T-helper 1 cell treated with Interleukin-12 subunit alpha and Interleukin-12 subunit beta and Interleukin-4 antibody, amounts not matched to agents 30 μg/mL and 1 μg/mL, for 36 hours (primary cell): ENCODE results near the gene FGD3.
A peak's percentile ranks its signal among the peaks of the same experiment; 100 is the strongest.
"Not testable (repeated sequence)": the region's sequence is repeated elsewhere in the genome, so short reads cannot be mapped to it uniquely, and the experiment has no call there.

ENCODE experiments used
- H3K27ac Mint-ChIP-seq: one replicate; pipeline ENCODE4 v1.8.0; 2021; ENCODE audit warnings: mild to moderate bottlenecking, mixed read lengths
- H3K27me3 Mint-ChIP-seq: one replicate; pipeline ENCODE4 v1.8.0; 2021; ENCODE audit warnings: low read depth, mixed read lengths
- H3K36me3 Mint-ChIP-seq: one replicate; pipeline ENCODE4 v1.8.0; 2021; ENCODE audit warnings: low read depth, mixed read lengths
- H3K4me1 Mint-ChIP-seq: one replicate; pipeline ENCODE4 v1.8.0; 2021; ENCODE audit warnings: low read depth, mixed read lengths
- H3K4me3 Mint-ChIP-seq: one replicate; pipeline ENCODE4 v1.8.0; 2021; ENCODE audit warnings: mild to moderate bottlenecking, moderate library complexity, mixed read lengths
- H3K9me3 Mint-ChIP-seq: one replicate; pipeline ENCODE4 v1.8.0; 2021; ENCODE audit warnings: mixed read lengths

Gene FGD3

GRCh38 chr9:93002700-93003099, 55.4 kb downstream of the FGD3 start:
- Mint-ChIP-seq H3K4me1 (peaks cover 43% of the 10 kb centered on the region), H3K27me3 (no peaks in the 10 kb centered on the region), H3K27ac (no peak overlapping the region)

GRCh38 chr9:93003552-93004407, 56.5 kb downstream of the FGD3 start:
- peaks cover 49% of the 10 kb centered on the region for H3K36me3 Mint-ChIP-seq

More at GRCh38 chr9:93002700-93003099, 55.4 kb downstream of the FGD3 start:
- Mint-ChIP-seq H3K9me3 (no peaks in the 10 kb centered on the region), H3K4me3 (no peak overlapping the region), H3K36me3 (peaks cover 46% of the 10 kb centered on the region)

GRCh38 chr9:93004561-93004960, 57.2 kb downstream of the FGD3 start:
- Mint-ChIP-seq H3K9me3 (no peaks in the 10 kb centered on the region), H3K27ac (no peak overlapping the region), H3K4me1 (peaks cover 40% of the 10 kb centered on the region), H3K4me3 (no peak overlapping the region), H3K36me3 (peaks cover 50% of the 10 kb centered on the region), H3K27me3 (no peaks in the 10 kb centered on the region)

More at GRCh38 chr9:93003552-93004407, 56.5 kb downstream of the FGD3 start:
- H3K4me3 Mint-ChIP-seq, result no peak overlapping the region
- H3K27ac Mint-ChIP-seq, result peak overlapping the region; percentile 73
- H3K4me1 Mint-ChIP-seq, result peaks cover 38% of the 10 kb centered on the region
- H3K27me3 Mint-ChIP-seq, result no peaks in the 10 kb centered on the region
- no peaks in the 10 kb centered on the region for H3K9me3 Mint-ChIP-seq

GRCh38 chr9:93005876-93006275, 58.6 kb downstream of the FGD3 start:
- H3K9me3 Mint-ChIP-seq, result no peaks in the 10 kb centered on the region
- no peak overlapping the region for H3K4me3 Mint-ChIP-seq
- H3K27me3 Mint-ChIP-seq, result no peaks in the 10 kb centered on the region
- H3K36me3 Mint-ChIP-seq, result peaks cover 44% of the 10 kb centered on the region
- peaks cover 34% of the 10 kb centered on the region for H3K4me1 Mint-ChIP-seq
- H3K27ac Mint-ChIP-seq, result no peak overlapping the region

- H3K4me1 Mint-ChIP-seq, result peaks cover 18% of the 10 kb centered on the region
Observed at GRCh38 chr9:93007529-93008058, 60.3 kb downstream of the FGD3 start.

GRCh38 chr9:93008457-93008856, 61.1 kb downstream of the FGD3 start:
- peaks cover 15% of the 10 kb centered on the region for H3K4me1 Mint-ChIP-seq
- no peaks in the 10 kb centered on the region for H3K27me3 Mint-ChIP-seq
- no peak overlapping the region for H3K27ac Mint-ChIP-seq
- H3K9me3 Mint-ChIP-seq, result no peaks in the 10 kb centered on the region
- H3K4me3 Mint-ChIP-seq, result no peak overlapping the region
- H3K36me3 Mint-ChIP-seq, result peaks cover 41% of the 10 kb centered on the region

More at GRCh38 chr9:93007529-93008058, 60.3 kb downstream of the FGD3 start:
- Mint-ChIP-seq H3K4me3 (no peak overlapping the region), H3K9me3 (no peaks in the 10 kb centered on the region), H3K27ac (no peak overlapping the region), H3K36me3 (peaks cover 35% of the 10 kb centered on the region), H3K27me3 (no peaks in the 10 kb centered on the region)

- Mint-ChIP-seq H3K9me3 (no peaks in the 10 kb centered on the region), H3K4me3 (no peak overlapping the region), H3K27ac (peak overlapping the region; percentile 52), H3K27me3 (no peaks in the 10 kb centered on the region), H3K4me1 (peaks cover 12% of the 10 kb centered on the region), H3K36me3 (peaks cover 42% of the 10 kb centered on the region)
Observed at GRCh38 chr9:93009337-93010015, 62.2 kb downstream of the FGD3 start.

- no peak overlapping the region for H3K4me3 Mint-ChIP-seq
- peaks cover 12% of the 10 kb centered on the region for H3K4me1 Mint-ChIP-seq
- no peaks in the 10 kb centered on the region for H3K9me3 Mint-ChIP-seq
- H3K27ac Mint-ChIP-seq, result no peak overlapping the region
- H3K27me3 Mint-ChIP-seq, result no peaks in the 10 kb centered on the region
- H3K36me3 Mint-ChIP-seq, result peaks cover 42% of the 10 kb centered on the region
Observed at GRCh38 chr9:93010056-93010455, 62.7 kb downstream of the FGD3 start.

- H3K9me3 Mint-ChIP-seq, result no peaks in the 10 kb centered on the region
- H3K27ac Mint-ChIP-seq, result peak overlapping the region; percentile 53
- peaks cover 10% of the 10 kb centered on the region for H3K4me1 Mint-ChIP-seq
- H3K4me3 Mint-ChIP-seq, result no peak overlapping the region
- H3K27me3 Mint-ChIP-seq, result no peaks in the 10 kb centered on the region
- H3K36me3 Mint-ChIP-seq, result peaks cover 41% of the 10 kb centered on the region
Observed at GRCh38 chr9:93010704-93011103, 63.4 kb downstream of the FGD3 start.

GRCh38 chr9:93011114-93011513, 63.8 kb downstream of the FGD3 start:
- H3K9me3 Mint-ChIP-seq, result no peaks in the 10 kb centered on the region
- peaks cover 9% of the 10 kb centered on the region for H3K4me1 Mint-ChIP-seq
- H3K4me3 Mint-ChIP-seq, result no peak overlapping the region
- H3K27me3 Mint-ChIP-seq, result no peaks in the 10 kb centered on the region
- H3K36me3 Mint-ChIP-seq, result peaks cover 40% of the 10 kb centered on the region
- no peak overlapping the region for H3K27ac Mint-ChIP-seq

- Mint-ChIP-seq H3K27ac (peak overlapping the region; percentile 26), H3K4me3 (no peak overlapping the region), H3K4me1 (peaks cover 9% of the 10 kb centered on the region), H3K9me3 (no peaks in the 10 kb centered on the region), H3K36me3 (peaks cover 42% of the 10 kb centered on the region), H3K27me3 (no peaks in the 10 kb centered on the region)
Observed at GRCh38 chr9:93012963-93013855, 65.9 kb downstream of the FGD3 start.

- no peak overlapping the region for H3K4me3 Mint-ChIP-seq
- peaks cover 8% of the 10 kb centered on the region for H3K4me1 Mint-ChIP-seq
- no peaks in the 10 kb centered on the region for H3K27me3 Mint-ChIP-seq
- peak overlapping the region; percentile 34 for H3K27ac Mint-ChIP-seq
- peaks cover 41% of the 10 kb centered on the region for H3K36me3 Mint-ChIP-seq
- H3K9me3 Mint-ChIP-seq, result no peaks in the 10 kb centered on the region
Observed at GRCh38 chr9:93013856-93014582, 66.7 kb downstream of the FGD3 start.

- H3K36me3 Mint-ChIP-seq, result peaks cover 43% of the 10 kb centered on the region
- not testable (repeated sequence) for H3K27me3 Mint-ChIP-seq, H3K4me3 Mint-ChIP-seq, H3K9me3 Mint-ChIP-seq
- peak overlapping the region; percentile 9 for H3K27ac Mint-ChIP-seq
- H3K4me1 Mint-ChIP-seq, result peaks cover 11% of the 10 kb centered on the region
Observed at GRCh38 chr9:93015190-93015589, 67.9 kb downstream of the FGD3 start.
